WTC11 (cell line): ENCODE results near the gene CYP19A1. TPM values are rescaled to one million over a fixed set of nuclear protein-coding genes. Genes with fewer than 3 reads are reported as not detected.
"Not testable (repeated sequence)": the region's sequence is repeated elsewhere in the genome, so short reads cannot be mapped to it uniquely, and the experiment has no call there.

ENCODE experiments used
- ATAC-seq: fragments of 200-7000 bp; cut with Tn5 transposase; 2 replicates; pipeline ENCODE4 v1.10.0; 2021; ENCODE audit warnings: mild to moderate bottlenecking, moderate library complexity
- CTCF ChIA-PET: fragments of 300-600 bp; sonication (Branson Sonifier 250); formaldehyde crosslinking; loops from one replicate; lab custom pipeline; 2021; ENCODE audit warnings: antibody characterized with exemption; lab: Charles Lee
- POLR2A ChIA-PET: fragments of 350-600 bp; sonication (Branson Sonifier 250); formaldehyde crosslinking; loops from one replicate; lab custom pipeline; 2021; ENCODE audit warnings: antibody characterized with exemption; lab: Charles Lee
- DNase-seq: peaks from one replicate; pipeline ENCODE4 v3.0.0; 2021; ENCODE audit warnings: low spot score
- H3K27ac Mint-ChIP-seq: 2 replicates; pipeline ENCODE4 v1.8.0; 2021; ENCODE audit warnings: mixed read lengths
- H3K27me3 Mint-ChIP-seq: 2 replicates; pipeline ENCODE4 v1.8.0; 2021; ENCODE audit warnings: low read depth, mild to moderate bottlenecking, moderate library complexity, mixed read lengths
- H3K36me3 Mint-ChIP-seq: 2 replicates; pipeline ENCODE4 v1.8.0; 2021; ENCODE audit warnings: mixed read lengths
- H3K4me1 Mint-ChIP-seq: 2 replicates; pipeline ENCODE4 v1.8.0; 2022; ENCODE audit warnings: mixed read lengths
- H3K4me3 Mint-ChIP-seq: 2 replicates; pipeline ENCODE4 v1.8.0; 2021; ENCODE audit warnings: mild to moderate bottlenecking, moderate library complexity, mixed read lengths
- H3K9me3 Mint-ChIP-seq: 2 replicates; pipeline ENCODE4 v1.8.0; 2021; ENCODE audit warnings: mixed read lengths
- ATF6 ChIP-seq: sonication (generic); formaldehyde crosslinking; IDR thresholded peaks from 2 replicates; pipeline ENCODE4 v1.8.1; 2023; ENCODE audit warnings: mild to moderate bottlenecking, missing genetic modification reagents
- CDX4 ChIP-seq: fragments of 250-450 bp; sonication (Bioruptor Pico); IDR thresholded peaks from 2 replicates; pipeline ENCODE4 v1.9.0; 2021; ENCODE audit warnings: moderate library complexity, mild to moderate bottlenecking, inconsistent platforms, borderline replicate concordance
- FOXP1 ChIP-seq: sonication (generic); formaldehyde crosslinking; IDR thresholded peaks from 2 replicates; pipeline ENCODE4 v1.8.0; 2022; ENCODE audit warnings: missing genetic modification reagents, mild to moderate bottlenecking, moderate library complexity, borderline replicate concordance
- GRHL2 ChIP-seq: fragments of 250-450 bp; sonication (Bioruptor Pico); IDR thresholded peaks from 2 replicates; pipeline ENCODE4 v1.8.0; 2022; ENCODE audit warnings: mild to moderate bottlenecking, moderate library complexity; ENCODE audit not compliant: insufficient replicate concordance, severe bottlenecking
- MXD4 ChIP-seq: fragments of 250-450 bp; sonication (Bioruptor Pico); IDR thresholded peaks from 2 replicates; pipeline ENCODE4 v1.8.0; 2021; ENCODE audit warnings: mild to moderate bottlenecking, moderate library complexity, borderline replicate concordance
- NFATC4 ChIP-seq: fragments of 250-450 bp; sonication (Bioruptor Pico); IDR thresholded peaks from 2 replicates; pipeline ENCODE4 v1.9.0; 2021; ENCODE audit warnings: mild to moderate bottlenecking
- NFE2L1 ChIP-seq: sonication (generic); formaldehyde crosslinking; IDR thresholded peaks from 2 replicates; pipeline ENCODE4 v1.8.1; 2023; ENCODE audit warnings: missing genetic modification reagents
- NFYB ChIP-seq: sonication (generic); formaldehyde crosslinking; conservative IDR thresholded peaks from 2 replicates; pipeline ENCODE4 v1.8.0; 2022; ENCODE audit warnings: low read depth, missing genetic modification reagents
- PRRX2 ChIP-seq: fragments of 250-450 bp; sonication (Bioruptor Pico); IDR thresholded peaks from 2 replicates; pipeline ENCODE4 v1.8.0; 2021; ENCODE audit warnings: mild to moderate bottlenecking
- TEAD1 ChIP-seq: sonication (generic); formaldehyde crosslinking; IDR thresholded peaks from 2 replicates; pipeline ENCODE4 v1.8.0; 2022; ENCODE audit warnings: mild to moderate bottlenecking, missing genetic modification reagents
- TEAD4 ChIP-seq: sonication (generic); formaldehyde crosslinking; IDR thresholded peaks from 2 replicates; pipeline ENCODE4 v1.8.0; 2022; ENCODE audit warnings: mild to moderate bottlenecking, missing genetic modification reagents
- ZMAT4 ChIP-seq: fragments of 250-450 bp; sonication (Bioruptor Pico); IDR thresholded peaks from 2 replicates; pipeline ENCODE4 v1.9.0; 2021; ENCODE audit warnings: mild to moderate bottlenecking
- ZNF121 ChIP-seq: sonication (generic); formaldehyde crosslinking; IDR thresholded peaks from 2 replicates; pipeline ENCODE4 v1.8.0; 2023; ENCODE audit warnings: missing genetic modification reagents
- ZNF138 ChIP-seq: sonication (generic); formaldehyde crosslinking; conservative IDR thresholded peaks from 2 replicates; pipeline ENCODE4 v1.8.1; 2022; ENCODE audit warnings: mild to moderate bottlenecking, moderate library complexity, missing genetic modification reagents
- ZNF232 ChIP-seq: sonication (generic); formaldehyde crosslinking; IDR thresholded peaks from 2 replicates; pipeline ENCODE4 v1.8.0; 2022; ENCODE audit warnings: mild to moderate bottlenecking, missing genetic modification reagents
- ZNF396 ChIP-seq: fragments of 250-450 bp; sonication (Bioruptor Pico); IDR thresholded peaks from 2 replicates; pipeline ENCODE4 v1.8.0; 2021; ENCODE audit warnings: mild to moderate bottlenecking, moderate library complexity, borderline replicate concordance
- ZNF512 ChIP-seq: sonication (generic); formaldehyde crosslinking; IDR thresholded peaks from 2 replicates; pipeline ENCODE4 v1.8.1; 2022; ENCODE audit warnings: missing genetic modification reagents, borderline replicate concordance
- total RNA-seq: library from RNA; stranded (reverse); gene quantifications from 3 replicates; pipeline ENCODE4 v1.2.3, GENCODE V29; 2021
- TF ChIP-seq, protein P1 (sequence below): fragments of 250-450 bp; sonication (Bioruptor Pico); IDR thresholded peaks from 2 replicates; pipeline ENCODE4 v1.9.0; 2021; ENCODE audit warnings: mild to moderate bottlenecking, borderline replicate concordance
- TF ChIP-seq, protein P2 (sequence below): sonication (generic); formaldehyde crosslinking; IDR thresholded peaks from 2 replicates; pipeline ENCODE4 v1.8.0; 2022; ENCODE audit warnings: mild to moderate bottlenecking, missing genetic modification reagents
- TF ChIP-seq, protein P3 (sequence below): sonication (generic); formaldehyde crosslinking; IDR thresholded peaks from 2 replicates; pipeline ENCODE4 v1.8.0; 2022; ENCODE audit warnings: mild to moderate bottlenecking, missing genetic modification reagents

Gene CYP19A1
- total RNA-seq, 1 experiment from 2014 or later: not detected

DNA sequence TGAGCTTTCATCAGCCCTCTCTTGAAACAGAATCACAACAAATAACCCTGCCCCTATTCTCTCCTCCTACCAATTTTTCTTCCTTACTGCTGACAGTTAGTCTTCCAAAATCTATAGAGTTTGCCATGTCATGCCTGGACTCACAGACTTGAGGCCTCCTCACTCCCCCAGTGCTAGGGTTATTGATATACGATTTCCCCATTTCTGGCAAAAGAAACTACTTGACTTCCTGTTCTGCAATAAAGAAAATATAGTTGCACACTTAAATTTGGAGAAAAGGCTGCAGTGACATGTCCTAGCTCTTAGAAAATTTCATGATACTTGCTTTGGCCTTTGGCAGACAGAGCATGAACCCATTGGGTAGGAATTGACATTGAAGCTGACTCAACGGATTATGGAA lies 75.9 kb downstream of the CYP19A1 start:
- H3K9me3 Mint-ChIP-seq: peaks cover 11% of the 10 kb centered on the region
- peaks cover 4% of the 10 kb centered on the region for H3K27me3 Mint-ChIP-seq
- peaks cover 6% of the 10 kb centered on the region for H3K4me1 Mint-ChIP-seq
- no peak overlapping the region for H3K27ac Mint-ChIP-seq
- TF ChIP-seq TEAD1 (CRISPR knock-in tag) (no peak), GRHL2 (CRISPR knock-in tag) (no peak), NFATC4 (CRISPR knock-in tag) (no peak), TEAD4 (CRISPR knock-in tag) (no peak), ZNF512 (no peak), PRRX2 (CRISPR knock-in tag) (no peak), ZNF138 (CRISPR knock-in tag) (no peak), FOXP1 (CRISPR knock-in tag) (no peak), ZMAT4 (no peak)
- TF ChIP-seq, protein P1, sequence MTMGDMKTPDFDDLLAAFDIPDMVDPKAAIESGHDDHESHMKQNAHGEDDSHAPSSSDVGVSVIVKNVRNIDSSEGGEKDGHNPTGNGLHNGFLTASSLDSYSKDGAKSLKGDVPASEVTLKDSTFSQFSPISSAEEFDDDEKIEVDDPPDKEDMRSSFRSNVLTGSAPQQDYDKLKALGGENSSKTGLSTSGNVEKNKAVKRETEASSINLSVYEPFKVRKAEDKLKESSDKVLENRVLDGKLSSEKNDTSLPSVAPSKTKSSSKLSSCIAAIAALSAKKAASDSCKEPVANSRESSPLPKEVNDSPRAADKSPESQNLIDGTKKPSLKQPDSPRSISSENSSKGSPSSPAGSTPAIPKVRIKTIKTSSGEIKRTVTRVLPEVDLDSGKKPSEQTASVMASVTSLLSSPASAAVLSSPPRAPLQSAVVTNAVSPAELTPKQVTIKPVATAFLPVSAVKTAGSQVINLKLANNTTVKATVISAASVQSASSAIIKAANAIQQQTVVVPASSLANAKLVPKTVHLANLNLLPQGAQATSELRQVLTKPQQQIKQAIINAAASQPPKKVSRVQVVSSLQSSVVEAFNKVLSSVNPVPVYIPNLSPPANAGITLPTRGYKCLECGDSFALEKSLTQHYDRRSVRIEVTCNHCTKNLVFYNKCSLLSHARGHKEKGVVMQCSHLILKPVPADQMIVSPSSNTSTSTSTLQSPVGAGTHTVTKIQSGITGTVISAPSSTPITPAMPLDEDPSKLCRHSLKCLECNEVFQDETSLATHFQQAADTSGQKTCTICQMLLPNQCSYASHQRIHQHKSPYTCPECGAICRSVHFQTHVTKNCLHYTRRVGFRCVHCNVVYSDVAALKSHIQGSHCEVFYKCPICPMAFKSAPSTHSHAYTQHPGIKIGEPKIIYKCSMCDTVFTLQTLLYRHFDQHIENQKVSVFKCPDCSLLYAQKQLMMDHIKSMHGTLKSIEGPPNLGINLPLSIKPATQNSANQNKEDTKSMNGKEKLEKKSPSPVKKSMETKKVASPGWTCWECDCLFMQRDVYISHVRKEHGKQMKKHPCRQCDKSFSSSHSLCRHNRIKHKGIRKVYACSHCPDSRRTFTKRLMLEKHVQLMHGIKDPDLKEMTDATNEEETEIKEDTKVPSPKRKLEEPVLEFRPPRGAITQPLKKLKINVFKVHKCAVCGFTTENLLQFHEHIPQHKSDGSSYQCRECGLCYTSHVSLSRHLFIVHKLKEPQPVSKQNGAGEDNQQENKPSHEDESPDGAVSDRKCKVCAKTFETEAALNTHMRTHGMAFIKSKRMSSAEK (CRISPR knock-in tag): no peak
- TF ChIP-seq, protein P2, sequence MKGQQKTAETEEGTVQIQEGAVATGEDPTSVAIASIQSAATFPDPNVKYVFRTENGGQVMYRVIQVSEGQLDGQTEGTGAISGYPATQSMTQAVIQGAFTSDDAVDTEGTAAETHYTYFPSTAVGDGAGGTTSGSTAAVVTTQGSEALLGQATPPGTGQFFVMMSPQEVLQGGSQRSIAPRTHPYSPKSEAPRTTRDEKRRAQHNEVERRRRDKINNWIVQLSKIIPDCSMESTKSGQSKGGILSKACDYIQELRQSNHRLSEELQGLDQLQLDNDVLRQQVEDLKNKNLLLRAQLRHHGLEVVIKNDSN (CRISPR knock-in tag): no peak
- TF ChIP-seq, protein P3, sequence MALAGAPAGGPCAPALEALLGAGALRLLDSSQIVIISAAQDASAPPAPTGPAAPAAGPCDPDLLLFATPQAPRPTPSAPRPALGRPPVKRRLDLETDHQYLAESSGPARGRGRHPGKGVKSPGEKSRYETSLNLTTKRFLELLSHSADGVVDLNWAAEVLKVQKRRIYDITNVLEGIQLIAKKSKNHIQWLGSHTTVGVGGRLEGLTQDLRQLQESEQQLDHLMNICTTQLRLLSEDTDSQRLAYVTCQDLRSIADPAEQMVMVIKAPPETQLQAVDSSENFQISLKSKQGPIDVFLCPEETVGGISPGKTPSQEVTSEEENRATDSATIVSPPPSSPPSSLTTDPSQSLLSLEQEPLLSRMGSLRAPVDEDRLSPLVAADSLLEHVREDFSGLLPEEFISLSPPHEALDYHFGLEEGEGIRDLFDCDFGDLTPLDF: no peak
- peaks cover 3% of the 10 kb centered on the region for H3K36me3 Mint-ChIP-seq
- ATAC-seq (no peak), DNase-seq (no peak)
- no peak overlapping the region for H3K4me3 Mint-ChIP-seq
- ChIA-PET CTCF (no interaction called here), POLR2A (no interaction called here)

GRCh38 chr15:51261113-51261512 lies 77.3 kb downstream of the CYP19A1 start:
- H3K27me3 Mint-ChIP-seq, H3K4me3 Mint-ChIP-seq, DNase-seq, POLR2A ChIA-PET, CTCF ChIA-PET, H3K4me1 Mint-ChIP-seq, H3K36me3 Mint-ChIP-seq, ATAC-seq, H3K27ac Mint-ChIP-seq: not testable (repeated sequence)
- H3K9me3 Mint-ChIP-seq: peaks cover 11% of the 10 kb centered on the region

GRCh38 chr15:51260202-51260601 lies 78.2 kb downstream of the CYP19A1 start:
- DNase-seq (no peak), ATAC-seq (no peak)
- no peak overlapping the region for H3K27ac Mint-ChIP-seq
- H3K36me3 Mint-ChIP-seq: peaks cover 3% of the 10 kb centered on the region
- peaks cover 4% of the 10 kb centered on the region for H3K27me3 Mint-ChIP-seq
- H3K4me1 Mint-ChIP-seq: no peaks in the 10 kb centered on the region
- ChIA-PET CTCF (no interaction called here), POLR2A (no interaction called here)
- H3K9me3 Mint-ChIP-seq: peaks cover 11% of the 10 kb centered on the region
- H3K4me3 Mint-ChIP-seq: no peak overlapping the region
- TF ChIP-seq ZNF121 (no peak), NFYB (CRISPR knock-in tag) (no peak), ZNF232 (no peak), ZMAT4 (no peak), TEAD4 (CRISPR knock-in tag) (no peak), CDX4 (no peak), ZNF396 (CRISPR knock-in tag) (no peak), MXD4 (CRISPR knock-in tag) (no peak), NFE2L1 (CRISPR knock-in tag) (no peak), ATF6 (CRISPR knock-in tag) (no peak)
